Dendritic cell treated with granulocyte-macrophage colony-stimulating factor and Interleukin-4, amounts not matched to agents 40 ng/mL and 50 ng/mL, for 4 days (primary cell): ENCODE measurements around the gene IGSF21.

Source experiments
- H3K27ac Mint-ChIP-seq: one replicate; pipeline ENCODE4 v1.8.0; 2022; ENCODE audit warnings: mild to moderate bottlenecking, mixed read lengths
- H3K27me3 Mint-ChIP-seq: one replicate; pipeline ENCODE4 v1.8.0; 2022; ENCODE audit warnings: mild to moderate bottlenecking, mixed read lengths
- H3K36me3 Mint-ChIP-seq: one replicate; pipeline ENCODE4 v1.8.0; 2022; ENCODE audit warnings: low read depth, mixed read lengths
- H3K4me1 Mint-ChIP-seq: one replicate; pipeline ENCODE4 v1.8.0; 2022; ENCODE audit warnings: low read depth, mixed read lengths
- H3K4me3 Mint-ChIP-seq: one replicate; pipeline ENCODE4 v1.8.0; 2022; ENCODE audit warnings: mild to moderate bottlenecking, moderate library complexity, mixed read lengths
- H3K9me3 Mint-ChIP-seq: one replicate; pipeline ENCODE4 v1.8.0; 2022; ENCODE audit warnings: mixed read lengths
- intact Hi-C: fragments of 100-400 bp; cut with micrococcal nuclease; formaldehyde crosslinking; loops from one replicate; pipeline ENCODE4 v1.15.0; 2022

Gene IGSF21

GRCh38 chr1:18282851-18283600 lies 175.4 kb downstream of the IGSF21 start:
- Mint-ChIP-seq H3K27ac (no peak overlapping the region), H3K4me3 (no peak overlapping the region), H3K4me1 (no peaks in the 10 kb centered on the region), H3K36me3 (no peaks in the 10 kb centered on the region), H3K9me3 (no peaks in the 10 kb centered on the region), H3K27me3 (peaks cover 11% of the 10 kb centered on the region)
- intact Hi-C loops: no loop called here

DNA sequence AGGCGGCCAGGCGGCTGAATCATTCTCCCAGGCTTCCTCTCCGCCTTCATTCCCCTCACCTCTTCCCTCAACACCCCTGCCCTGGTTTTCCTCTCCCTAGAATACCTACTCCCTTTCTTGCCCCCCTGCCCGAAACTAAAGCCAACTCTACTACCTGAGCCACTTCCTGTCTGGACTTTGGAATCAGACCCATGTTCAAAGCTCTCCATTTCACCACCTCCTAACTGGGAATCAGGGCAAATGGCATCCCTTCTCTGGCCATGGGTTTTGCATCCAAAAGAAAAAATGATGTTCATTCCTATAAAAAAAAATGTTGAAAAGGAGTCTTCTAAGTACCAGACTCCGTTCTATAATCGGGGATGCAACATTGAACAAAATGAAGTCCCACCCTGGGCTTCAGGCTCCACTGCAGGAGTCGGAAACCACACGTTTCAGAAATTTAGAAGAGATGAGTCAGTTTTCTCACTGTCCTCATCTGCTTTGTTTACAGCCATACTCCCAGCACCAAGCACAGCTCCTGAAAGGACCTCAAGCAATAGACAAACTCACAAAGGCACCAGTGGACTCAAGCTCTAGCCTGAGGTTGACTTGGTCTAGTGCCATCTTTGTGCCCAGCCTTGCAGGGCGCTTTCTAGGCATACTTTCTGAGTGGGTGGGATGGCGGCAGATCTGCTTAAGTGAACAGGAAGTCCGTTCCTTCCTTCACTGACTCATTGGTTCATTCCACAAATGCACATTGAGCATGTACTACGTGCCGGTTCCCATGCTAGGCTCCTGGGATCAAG lies 176.2 kb downstream of the IGSF21 start:
- Mint-ChIP-seq H3K4me3 (no peak overlapping the region), H3K36me3 (no peaks in the 10 kb centered on the region), H3K27ac (no peak overlapping the region), H3K9me3 (no peaks in the 10 kb centered on the region), H3K4me1 (no peaks in the 10 kb centered on the region), H3K27me3 (peaks cover 11% of the 10 kb centered on the region)
- intact Hi-C loops: no loop called here

- no peaks in the 10 kb centered on the region for H3K9me3 Mint-ChIP-seq
- no peak overlapping the region for H3K27ac Mint-ChIP-seq
- H3K36me3 Mint-ChIP-seq: no peaks in the 10 kb centered on the region
- no peak overlapping the region for H3K4me3 Mint-ChIP-seq
- intact Hi-C loops: no loop called here
- no peaks in the 10 kb centered on the region for H3K4me1 Mint-ChIP-seq
- H3K27me3 Mint-ChIP-seq: peaks cover 12% of the 10 kb centered on the region
Measured at GRCh38 chr1:18284805-18285537, 177.4 kb downstream of the IGSF21 start.

DNA sequence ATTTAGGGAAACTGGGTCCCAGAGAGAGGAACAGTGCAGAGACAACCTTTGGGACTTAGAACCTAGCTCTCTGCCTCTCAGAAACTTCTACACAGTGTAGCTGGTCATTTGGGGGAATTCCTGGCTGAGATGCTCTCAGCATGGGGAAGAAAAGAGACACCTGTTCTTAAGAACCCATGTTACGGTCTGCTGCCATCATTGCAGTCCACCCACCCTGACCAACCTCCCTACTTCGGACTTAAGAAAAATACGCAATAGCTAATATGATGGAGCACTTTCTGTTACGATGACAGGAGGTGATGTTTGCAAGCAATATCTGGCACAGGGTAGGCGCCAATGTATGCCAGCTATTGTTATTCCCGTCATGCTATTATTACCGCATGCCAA lies 177.9 kb downstream of the IGSF21 start:
- H3K27ac Mint-ChIP-seq: no peak overlapping the region
- no peaks in the 10 kb centered on the region for H3K36me3 Mint-ChIP-seq
- H3K4me3 Mint-ChIP-seq: no peak overlapping the region
- intact Hi-C loops: no loop called here
- H3K9me3 Mint-ChIP-seq: no peaks in the 10 kb centered on the region
- H3K27me3 Mint-ChIP-seq: peaks cover 14% of the 10 kb centered on the region
- no peaks in the 10 kb centered on the region for H3K4me1 Mint-ChIP-seq

DNA sequence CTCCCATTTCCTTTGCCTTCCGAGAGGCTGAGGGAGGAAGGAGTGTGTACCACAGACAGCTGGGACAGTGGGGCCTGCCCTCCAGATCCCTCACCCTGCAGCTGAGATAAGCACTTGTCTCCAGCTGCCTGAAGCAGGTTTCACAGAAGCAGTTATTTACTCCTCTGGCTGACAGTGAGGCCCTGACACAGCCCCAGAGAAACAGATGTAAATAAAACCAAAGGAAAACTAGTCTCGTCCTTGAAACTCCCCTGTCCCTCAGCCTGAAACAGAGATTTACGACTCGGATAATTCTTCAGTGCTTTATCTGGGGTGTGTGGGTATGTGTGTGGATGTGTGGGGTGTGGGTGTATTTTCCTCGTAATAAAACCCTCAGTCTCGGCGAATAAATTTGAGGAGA lies 181.1 kb downstream of the IGSF21 start:
- Mint-ChIP-seq H3K27me3 (peaks cover 11% of the 10 kb centered on the region), H3K4me3 (no peak overlapping the region), H3K4me1 (no peaks in the 10 kb centered on the region), H3K9me3 (no peaks in the 10 kb centered on the region), H3K36me3 (no peaks in the 10 kb centered on the region), H3K27ac (no peak overlapping the region)
- intact Hi-C loops: no loop called here

GRCh38 chr1:18289597-18289996 lies 182.0 kb downstream of the IGSF21 start:
- Mint-ChIP-seq H3K4me3 (no peak overlapping the region), H3K4me1 (no peaks in the 10 kb centered on the region), H3K9me3 (no peaks in the 10 kb centered on the region), H3K27ac (no peak overlapping the region), H3K27me3 (peaks cover 13% of the 10 kb centered on the region), H3K36me3 (no peaks in the 10 kb centered on the region)
- intact Hi-C loops: no loop called here

- no peaks in the 10 kb centered on the region for H3K36me3 Mint-ChIP-seq
- intact Hi-C loops: no loop called here
- H3K4me3 Mint-ChIP-seq: no peak overlapping the region
- no peak overlapping the region for H3K27ac Mint-ChIP-seq
- H3K9me3 Mint-ChIP-seq: no peaks in the 10 kb centered on the region
- H3K4me1 Mint-ChIP-seq: no peaks in the 10 kb centered on the region
- peaks cover 17% of the 10 kb centered on the region for H3K27me3 Mint-ChIP-seq
Measured at GRCh38 chr1:18290740-18291412, 183.3 kb downstream of the IGSF21 start.

DNA sequence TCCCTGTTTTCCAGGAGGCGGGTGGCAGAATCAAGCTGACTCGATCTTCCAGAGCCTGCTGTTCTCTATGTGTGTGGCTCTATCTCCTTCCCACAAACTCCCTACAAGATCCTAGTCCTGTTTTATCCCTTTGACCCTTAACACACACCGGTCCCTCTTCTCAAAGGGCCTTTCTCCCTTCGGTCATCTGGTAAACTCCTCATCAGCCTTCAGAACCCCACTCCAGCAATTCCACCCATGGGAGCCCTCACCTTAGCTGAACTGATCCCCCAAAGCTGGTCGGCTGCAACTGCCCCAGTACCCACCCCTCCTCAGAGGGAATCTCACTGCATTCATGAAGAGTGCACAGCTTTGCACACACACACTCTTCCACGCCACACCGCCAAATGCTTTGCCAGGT lies 184.9 kb downstream of the IGSF21 start:
- H3K27ac Mint-ChIP-seq: no peak overlapping the region
- no peaks in the 10 kb centered on the region for H3K4me1 Mint-ChIP-seq
- H3K27me3 Mint-ChIP-seq: peaks cover 28% of the 10 kb centered on the region
- intact Hi-C loops: no loop called here
- H3K36me3 Mint-ChIP-seq: no peaks in the 10 kb centered on the region
- no peak overlapping the region for H3K4me3 Mint-ChIP-seq
- no peaks in the 10 kb centered on the region for H3K9me3 Mint-ChIP-seq

DNA sequence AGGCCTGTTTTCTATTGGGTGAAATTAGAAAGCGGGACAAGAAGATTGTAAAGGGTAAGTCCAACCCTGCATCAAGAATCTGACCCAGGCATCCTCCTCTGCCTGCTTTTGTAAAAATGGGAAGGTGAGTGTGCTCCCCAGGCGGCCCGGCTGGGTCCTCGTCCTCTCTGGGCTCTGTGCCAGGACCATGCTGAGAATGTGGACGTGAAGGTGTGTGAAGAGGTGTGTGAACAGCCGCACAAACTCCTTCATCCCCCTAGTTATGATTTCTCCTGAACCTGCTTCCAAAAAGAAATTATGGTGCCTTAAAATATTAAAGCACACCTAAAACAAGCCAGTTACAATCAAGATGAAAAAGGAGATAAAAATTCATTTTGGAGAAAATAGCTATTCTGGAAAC lies 185.7 kb downstream of the IGSF21 start:
- Mint-ChIP-seq H3K4me3 (no peak overlapping the region), H3K27me3 (peaks cover 34% of the 10 kb centered on the region)
- intact Hi-C loops: no loop called here

DNA sequence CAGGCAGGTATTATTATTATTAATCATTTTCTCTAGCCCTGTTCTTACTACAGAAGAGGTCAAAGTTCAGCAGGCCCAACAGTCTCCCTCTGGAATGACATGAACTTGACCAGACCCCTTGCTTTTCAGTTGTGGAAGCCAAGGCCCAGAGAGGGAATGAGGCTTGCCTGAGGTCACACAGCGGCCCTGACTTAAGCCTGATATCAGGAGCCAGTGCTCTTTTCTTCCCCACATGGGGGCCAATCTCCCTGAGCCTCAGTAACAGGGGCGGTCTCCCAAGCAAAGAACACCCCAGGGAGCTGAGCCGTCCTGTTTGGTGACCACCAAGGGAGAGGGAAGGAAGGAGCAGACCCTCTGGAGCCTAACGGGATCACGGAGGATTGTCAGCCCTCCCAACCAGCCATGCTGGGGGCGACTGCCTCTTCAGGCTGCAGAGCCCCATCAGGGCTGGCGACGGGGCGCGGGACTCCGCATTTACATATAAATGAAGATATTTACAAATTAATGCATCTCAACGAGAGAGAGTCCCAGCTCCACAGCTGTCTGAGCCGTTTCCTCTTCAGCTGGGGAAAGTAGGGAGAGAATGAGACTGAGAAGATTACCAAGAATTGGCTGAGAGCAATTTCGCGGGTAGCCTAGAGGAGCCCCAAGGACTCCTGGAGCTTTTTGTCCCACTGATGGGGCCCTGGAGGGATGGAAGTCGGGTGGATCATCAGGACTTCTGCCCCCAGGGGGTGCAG lies 187.0 kb downstream of the IGSF21 start:
- Mint-ChIP-seq H3K9me3 (no peaks in the 10 kb centered on the region), H3K27me3 (peaks cover 41% of the 10 kb centered on the region), H3K27ac (no peak overlapping the region), H3K4me3 (no peak overlapping the region), H3K36me3 (no peaks in the 10 kb centered on the region), H3K4me1 (no peaks in the 10 kb centered on the region)
- intact Hi-C loops: no loop called here

More for the DNA sequence above, 185.7 kb downstream of the IGSF21 start:
- Mint-ChIP-seq H3K36me3 (no peaks in the 10 kb centered on the region), H3K9me3 (no peaks in the 10 kb centered on the region), H3K27ac (no peak overlapping the region), H3K4me1 (no peaks in the 10 kb centered on the region)

GRCh38 chr1:18297896-18298648 lies 190.5 kb downstream of the IGSF21 start:
- H3K27ac Mint-ChIP-seq: no peak overlapping the region
- no peak overlapping the region for H3K4me3 Mint-ChIP-seq
- intact Hi-C loops: no loop called here
- no peaks in the 10 kb centered on the region for H3K36me3 Mint-ChIP-seq
- no peaks in the 10 kb centered on the region for H3K4me1 Mint-ChIP-seq
- peaks cover 36% of the 10 kb centered on the region for H3K27me3 Mint-ChIP-seq
- H3K9me3 Mint-ChIP-seq: no peaks in the 10 kb centered on the region

GRCh38 chr1:18299441-18300338 lies 192.1 kb downstream of the IGSF21 start:
- Mint-ChIP-seq H3K9me3 (no peaks in the 10 kb centered on the region), H3K27ac (no peak overlapping the region), H3K4me1 (no peaks in the 10 kb centered on the region), H3K4me3 (no peak overlapping the region), H3K36me3 (no peaks in the 10 kb centered on the region), H3K27me3 (peaks cover 30% of the 10 kb centered on the region)
- intact Hi-C loops: no loop called here
